Measurements from ENCODE around the gene KIF14.

- TF ChIP-seq ZBTB2 (CRISPR knock-in tag; IDR thresholded peaks at IDR 0.05; ENCODE audit: low read depth): no peak
- no peak for TF ChIP-seq ZGPAT (CRISPR knock-in tag; IDR thresholded peaks at IDR 0.05)
- TF ChIP-seq KDM3A (CRISPR knock-in tag; IDR thresholded peaks at IDR 0.05; ENCODE audit: low read depth): no peak
- TF ChIP-seq NR3C1 (CRISPR knock-in tag; IDR thresholded peaks at IDR 0.05): no peak
- no peak for TF ChIP-seq HDAC1 (CRISPR knock-in tag; IDR thresholded peaks at IDR 0.05)
- TF ChIP-seq RAD21 (CRISPR knock-in tag; IDR thresholded peaks at IDR 0.05): no peak
- TF ChIP-seq CREM (IDR thresholded peaks at IDR 0.05): no peak
- TF ChIP-seq CREM (CRISPR knock-in tag; IDR thresholded peaks at IDR 0.05): no peak
- no peak for TF ChIP-seq CTCF (CRISPR knock-in tag; IDR thresholded peaks at IDR 0.05)
- TF ChIP-seq ZNF598 (CRISPR knock-in tag; IDR thresholded peaks at IDR 0.05; ENCODE audit: borderline replicate concordance): no peak
- TF ChIP-seq ZFP41 (CRISPR knock-in tag; IDR thresholded peaks at IDR 0.05; ENCODE audit: borderline replicate concordance): no peak
- TF ChIP-seq IRF2 (CRISPR knock-in tag; IDR thresholded peaks at IDR 0.05): no peak
These were observed 20.4 kb upstream of the KIF14 start for GRCh38 chr1:200640963-200641401.
